Heart right ventricle (tissue), 16 donors: ENCODE data around the gene MAP7D2. TPM values are rescaled to one million over a fixed set of nuclear protein-coding genes. Genes with fewer than 3 reads are reported as not detected.

Experiments used
- ATAC-seq, 8 donors: fragments of 200-7000 bp; cut with Tn5 transposase; one replicate each; pipeline ENCODE4 v1.9.1; 2020; ENCODE audit warnings: mild to moderate bottlenecking in 8 of 8, moderate library complexity in 8 of 8, moderate number of reproducible peaks in 1 of 8
- DNase-seq, 2 donors: peaks; one replicate each; pipeline ENCODE4 v3.0.0-alpha.2; 2020
- H3K27ac ChIP-seq, 10 donors: fragments of 200-600 bp; sonication (generic) in 2 of 10; one replicate each; pipeline versions ENCODE4 v1.5.0 to v1.8.0; 2020 to 2022; ENCODE audit warnings: mild to moderate bottlenecking in 3 of 10
- H3K27me3 ChIP-seq, 7 donors: fragments of 200-600 bp; one replicate each; pipeline ENCODE4 v1.8.0; 2021 to 2022; ENCODE audit warnings: mild to moderate bottlenecking in 2 of 7
- H3K36me3 ChIP-seq, 9 donors: fragments of 200-600 bp; sonication (generic) in 1 of 9; one replicate each; pipeline versions ENCODE4 v1.5.0 to v1.8.0; 2020 to 2022; ENCODE audit warnings: mild to moderate bottlenecking in 2 of 9
- H3K4me1 ChIP-seq, 9 donors: fragments of 200-600 bp; sonication (generic) in 1 of 9; one replicate each; pipeline versions ENCODE4 v1.5.0 to v1.8.0; 2020 to 2022; ENCODE audit warnings: mild to moderate bottlenecking in 4 of 9
- H3K4me3 ChIP-seq, 10 donors: fragments of 200-600 bp; sonication (generic) in 2 of 10; one replicate each; pipeline versions ENCODE4 v1.5.0 to v1.8.0; 2020 to 2022; ENCODE audit warnings: mild to moderate bottlenecking in 7 of 10, moderate library complexity in 2 of 10
- H3K9me3 ChIP-seq, 11 donors: fragments of 200-600 bp in 10 of 11; sonication (generic) in 2 of 11; one replicate each; pipeline versions ENCODE4 v1.5.0 to v1.8.0; 2013 to 2022; ENCODE audit warnings: mild to moderate bottlenecking in 2 of 11, control low read depth in 1 of 11, moderate library complexity in 1 of 11
- CTCF ChIP-seq, 9 donors: fragments of 200-600 bp; sonication (generic) in 2 of 9; IDR thresholded peaks; one replicate each; pipeline versions ENCODE4 v1.5.0 to v1.8.0; 2021 to 2022; ENCODE audit warnings: antibody characterized with exemption in 9 of 9, mild to moderate bottlenecking in 5 of 9, moderate library complexity in 1 of 9
- WGBS, 2 donors: extraction: QIAGEN DNeasy Blood & Tissue Kit; methylation state at CpG; one replicate each; pipeline ENCODE4 v1.1.7; 2013; ENCODE audit warnings: inconsistent platforms in 1 of 2; 5-methylcytosine and 5-hydroxymethylcytosine counted together
- intact Hi-C, 10 donors: fragments of 100-400 bp; cut with DNase I; formaldehyde crosslinking; loops; one replicate each; pipeline versions ENCODE4 v1.11.1 to v1.14.2; 2022
- polyA plus RNA-seq, 2 donors: library from polyadenylated mRNA; stranded (reverse); fragments of 200-250 nt; gene quantifications; one replicate each; pipeline ENCODE4 v1.2.3, GENCODE V29; 2013
- total RNA-seq, 10 donors: library from RNA; stranded (reverse); fragmentation: NEBNext Ultra II Directional in 3 of 10; extraction: Animal tissue kit (Norgen Biotek cat#: 25700) in 3 of 10; gene quantifications; one replicate each; pipeline versions ENCODE4 v1.2.1 to v1.2.4, GENCODE V29; 2021 to 2023
- donor health status: Arrhythmogenic right ventricular cardiomyopathy.
- donor health status: ischemic (EF 13 %, LVEDD 7.1; RV severe dilation, severe dysfunction).
- donor health status: healthy with polysubstance abuse.
- donor health status: DM: no; HTN: yes; CAD: no.
- donor health status: DM: no; HTN: no; CAD: no.
- donor health status: ischemic (EF 25% LVEDD 6.9; RV normal size, moderate dysfunction).
- donor health status: ischemic (EF 25% LVEDD 5.7; RV mildly dilated, moderate dysfunction).
- donor health status: healthy.
- donor health status: DM: yes; HTN: yes; CAD: no.
- donor health status: Ischemic cardiomyopathy.
- donor health status: ischemic (EF 35%, LVEDD 5.7; RV mildly dilated, moderate dysfunction).
- donor health status: nonischemic (EF 11% LVEDD 7.7; RV severe dilation, severe dysfunction).
- donor health status: DM: yes; HTN: yes; CAD: no.
- donor health status: PGD.
- donor health status: ischemic (EF 29% LVEDD 5.4; RV normal size, mild dysfunction).
- donor health status: nonischemic (EF 23%, LVEDD 6.1; RV moderate dilation, normal function).

The MAP7D2 gene
- total and polyA plus RNA-seq, 12 donors, result 0.03 to 0.82 (median 0.38) TPM

- no peak overlapping the region for H3K27ac ChIP-seq
- H3K27me3 ChIP-seq, result peaks cover 0 to 13% (median 0%) of the 10 kb centered on the region in 7 donors
- intact Hi-C loops, result no loop called here
- DNase-seq, result no peak
- no peak for TF ChIP-seq CTCF (IDR thresholded peaks at IDR 0.05)
- H3K36me3 ChIP-seq, result no peaks in the 10 kb centered on the region
- no peak overlapping the region for H3K4me3 ChIP-seq
- WGBS, 2 donors, result 91 to 94% methylated on average over 2 of the region's 2 CpGs
- no peaks in the 10 kb centered on the region for H3K4me1 ChIP-seq
- H3K9me3 ChIP-seq, result no peaks in the 10 kb centered on the region
- no peak for ATAC-seq
Measured at GRCh38 chrX:20101934-20102581, 14.6 kb downstream of the MAP7D2 start.

- intact Hi-C loops, result no loop called here
- no peak for TF ChIP-seq CTCF (IDR thresholded peaks at IDR 0.05)
- Histone ChIP-seq H3K4me3 (no peak overlapping the region), H3K27me3 (peaks cover 0 to 72% (median 0%) of the 10 kb centered on the region in 7 donors), H3K27ac (no peak overlapping the region), H3K36me3 (no peaks in the 10 kb centered on the region), H3K9me3 (no peaks in the 10 kb centered on the region), H3K4me1 (no peaks in the 10 kb centered on the region)
- ATAC-seq (no peak), DNase-seq (no peak)
- 82 to 88% methylated on average over 3 of the region's 3 CpGs for WGBS, 2 donors
Measured at GRCh38 chrX:20091499-20091898, 25.2 kb downstream of the MAP7D2 start.

- Histone ChIP-seq H3K4me3 (no peak overlapping the region), H3K36me3 (no peaks in the 10 kb centered on the region), H3K9me3 (no peaks in the 10 kb centered on the region), H3K27me3 (peaks cover 0 to 72% (median 0%) of the 10 kb centered on the region in 7 donors), H3K4me1 (no peaks in the 10 kb centered on the region), H3K27ac (no peak overlapping the region)
- TF ChIP-seq CTCF (IDR thresholded peaks at IDR 0.05), result no peak
- no peak for DNase-seq
- intact Hi-C loops, result no loop called here
- WGBS, 2 donors, result 62 to 68% methylated on average over 6 of the region's 6 CpGs
- ATAC-seq, result no peak
Measured at GRCh38 chrX:20089845-20090244, 26.9 kb downstream of the MAP7D2 start.

GRCh38 chrX:20080277-20080676 lies 36.4 kb downstream of the MAP7D2 start:
- ATAC-seq (no peak), DNase-seq (no peak)
- TF ChIP-seq CTCF (IDR thresholded peaks at IDR 0.05), result no peak
- 81 to 90% methylated on average over 1 of the region's 1 CpG for WGBS, 2 donors
- no peak overlapping the region for H3K27ac ChIP-seq
- H3K4me3 ChIP-seq, result no peak overlapping the region
- no peaks in the 10 kb centered on the region for H3K36me3 ChIP-seq
- H3K9me3 ChIP-seq, result no peaks in the 10 kb centered on the region
- intact Hi-C loops, result no loop called here
- no peaks in the 10 kb centered on the region for H3K4me1 ChIP-seq
- H3K27me3 ChIP-seq, result peaks cover 0 to 72% (median 0%) of the 10 kb centered on the region in 7 donors
